ENCODE measurements around the gene ADCY2.

ADCY2 gene

DNA sequence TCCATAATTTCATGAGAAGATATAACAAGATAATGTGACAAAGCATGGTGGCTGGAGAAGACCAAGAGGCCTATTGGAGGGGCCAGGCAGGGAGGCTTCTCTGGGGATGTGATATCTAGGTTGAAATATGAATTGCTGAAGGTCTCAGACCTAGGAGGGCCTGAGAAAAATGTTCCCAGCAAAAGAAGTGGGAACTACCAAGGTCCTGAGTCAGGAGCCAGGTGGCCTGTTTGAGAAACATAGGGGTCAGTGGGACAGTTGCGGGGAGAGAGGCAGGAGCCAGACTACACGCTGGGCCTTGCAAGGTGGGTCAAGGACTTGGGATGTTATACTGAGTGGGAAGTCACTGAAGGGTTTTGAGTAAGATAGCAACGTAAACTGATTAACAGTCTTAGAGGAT, 238.9 kb downstream of the ADCY2 start:
- CTCF ChIA-PET = no interaction called here

More for the DNA sequence above, 238.9 kb downstream of the ADCY2 start:
- Histone ChIP-seq H3K4me3 (ENCODE audit: low read depth, low read length) (no peak overlapping the region), H3K4me1 (ENCODE audit: control insufficient read depth, insufficient read depth, low read length) (no peaks in the 10 kb centered on the region), H3K9me3 (ENCODE audit: control insufficient read depth, insufficient read depth, low read depth, low read length) (no peaks in the 10 kb centered on the region), H3K36me3 (ENCODE audit: control insufficient read depth in 2 of 2, insufficient read depth in 1 of 2, low read length in 2 of 2) (no peaks in the 10 kb centered on the region), H3K27ac (ENCODE audit: extremely low read depth, low read depth, low read length) (no peak overlapping the region)
- TF ChIP-seq ZNF473 (tag by site-specific recombination; IDR thresholded peaks at IDR 0.05) = no peak
- no peak for TF ChIP-seq ZBTB1 (tag by site-specific recombination; IDR thresholded peaks at IDR 0.05)
- no peak for TF ChIP-seq ZNF48 (tag by site-specific recombination; IDR thresholded peaks at IDR 0.05)
- no peak for TF ChIP-seq ZSCAN30 (tag by site-specific recombination; IDR thresholded peaks at IDR 0.05)
- TF ChIP-seq ZFP41 (tag by site-specific recombination; IDR thresholded peaks at IDR 0.05; ENCODE audit: borderline replicate concordance) = no peak
- no peak for TF ChIP-seq ZNF211 (tag by site-specific recombination; IDR thresholded peaks at IDR 0.05; ENCODE audit: low read depth)
- TF ChIP-seq ZNF518A (tag by site-specific recombination; conservative IDR thresholded peaks at IDR 0.05; ENCODE audit: low read depth) = no peak
- no peak for TF ChIP-seq ATF2 (tag by site-specific recombination; IDR thresholded peaks at IDR 0.05; ENCODE audit: low read depth)
- TF ChIP-seq ZNF830 (tag by site-specific recombination; IDR thresholded peaks at IDR 0.05; ENCODE audit: low read depth) = no peak
- no peak for TF ChIP-seq ZNF510 (tag by site-specific recombination; IDR thresholded peaks at IDR 0.05; ENCODE audit: insufficient replicate concordance)
- TF ChIP-seq ZNF629 (tag by site-specific recombination; IDR thresholded peaks at IDR 0.05) = no peak
- TF ChIP-seq ZNF549 (tag by site-specific recombination; IDR thresholded peaks at IDR 0.05) = no peak
- no peak for TF ChIP-seq ZNF623 (tag by site-specific recombination; IDR thresholded peaks at IDR 0.05)
- no peak for TF ChIP-seq HIC1 (tag by site-specific recombination; IDR thresholded peaks at IDR 0.05)
- no peak for TF ChIP-seq ZSCAN23 (tag by site-specific recombination; IDR thresholded peaks at IDR 0.05)
- TF ChIP-seq, protein P1, sequence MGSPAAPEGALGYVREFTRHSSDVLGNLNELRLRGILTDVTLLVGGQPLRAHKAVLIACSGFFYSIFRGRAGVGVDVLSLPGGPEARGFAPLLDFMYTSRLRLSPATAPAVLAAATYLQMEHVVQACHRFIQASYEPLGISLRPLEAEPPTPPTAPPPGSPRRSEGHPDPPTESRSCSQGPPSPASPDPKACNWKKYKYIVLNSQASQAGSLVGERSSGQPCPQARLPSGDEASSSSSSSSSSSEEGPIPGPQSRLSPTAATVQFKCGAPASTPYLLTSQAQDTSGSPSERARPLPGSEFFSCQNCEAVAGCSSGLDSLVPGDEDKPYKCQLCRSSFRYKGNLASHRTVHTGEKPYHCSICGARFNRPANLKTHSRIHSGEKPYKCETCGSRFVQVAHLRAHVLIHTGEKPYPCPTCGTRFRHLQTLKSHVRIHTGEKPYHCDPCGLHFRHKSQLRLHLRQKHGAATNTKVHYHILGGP (tag by site-specific recombination; IDR thresholded peaks at IDR 0.05) = no peak
- TF ChIP-seq SCRT2 (tag by site-specific recombination; IDR thresholded peaks at IDR 0.05) = no peak
- TF ChIP-seq ZNF548 (tag by site-specific recombination; IDR thresholded peaks at IDR 0.05) = no peak
- TF ChIP-seq, protein P2, sequence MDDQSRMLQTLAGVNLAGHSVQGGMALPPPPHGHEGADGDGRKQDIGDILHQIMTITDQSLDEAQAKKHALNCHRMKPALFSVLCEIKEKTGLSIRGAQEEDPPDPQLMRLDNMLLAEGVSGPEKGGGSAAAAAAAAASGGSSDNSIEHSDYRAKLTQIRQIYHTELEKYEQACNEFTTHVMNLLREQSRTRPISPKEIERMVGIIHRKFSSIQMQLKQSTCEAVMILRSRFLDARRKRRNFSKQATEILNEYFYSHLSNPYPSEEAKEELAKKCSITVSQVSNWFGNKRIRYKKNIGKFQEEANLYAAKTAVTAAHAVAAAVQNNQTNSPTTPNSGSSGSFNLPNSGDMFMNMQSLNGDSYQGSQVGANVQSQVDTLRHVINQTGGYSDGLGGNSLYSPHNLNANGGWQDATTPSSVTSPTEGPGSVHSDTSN (CRISPR knock-in tag; IDR thresholded peaks at IDR 0.05) = no peak
- TF ChIP-seq, protein P3, sequence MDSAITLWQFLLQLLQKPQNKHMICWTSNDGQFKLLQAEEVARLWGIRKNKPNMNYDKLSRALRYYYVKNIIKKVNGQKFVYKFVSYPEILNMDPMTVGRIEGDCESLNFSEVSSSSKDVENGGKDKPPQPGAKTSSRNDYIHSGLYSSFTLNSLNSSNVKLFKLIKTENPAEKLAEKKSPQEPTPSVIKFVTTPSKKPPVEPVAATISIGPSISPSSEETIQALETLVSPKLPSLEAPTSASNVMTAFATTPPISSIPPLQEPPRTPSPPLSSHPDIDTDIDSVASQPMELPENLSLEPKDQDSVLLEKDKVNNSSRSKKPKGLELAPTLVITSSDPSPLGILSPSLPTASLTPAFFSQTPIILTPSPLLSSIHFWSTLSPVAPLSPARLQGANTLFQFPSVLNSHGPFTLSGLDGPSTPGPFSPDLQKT (IDR thresholded peaks at IDR 0.05; ENCODE audit: borderline replicate concordance, low read depth, low read length) = no peak
- POLR2A ChIA-PET = no interaction called here

Data from HEK293 (cell line).